HEK293 (cell line): ENCODE measurements around the gene KIF3B.
"Not testable (repeated sequence)": the region's sequence is repeated elsewhere in the genome, so short reads cannot be mapped to it uniquely, and the experiment has no call there.

Experiments
- CTCF ChIA-PET: fragments of 350-600 bp; formaldehyde crosslinking; extraction: SDS; loops from one replicate; lab custom pipeline; 2021; ENCODE audit warnings: antibody characterized with exemption; lab: Yijun Ruan, JAX
- POLR2A ChIA-PET: fragments of 300-600 bp; formaldehyde crosslinking; extraction: SDS; loops from one replicate; lab custom pipeline; 2020; ENCODE audit warnings: antibody characterized with exemption, inconsistent platforms; lab: Yijun Ruan, JAX
- H3K27ac ChIP-seq: fragments of 200-500 bp; sonication (Bioruptor generic); 2 replicates; pipeline ENCODE4 v1.5.1; 2014; ENCODE audit warnings: low read depth, low read length, control low read depth, inconsistent platforms; ENCODE audit errors: extremely low read depth
- H3K36me3 ChIP-seq, 2 experiments: fragments of 200-500 bp in 1 of 2; sonication (Bioruptor generic) in 1 of 2; 1 replicate in 1 of 2; 2 replicates in 1 of 2; pipeline ENCODE4 v1.5.1; 2014 to 2017; ENCODE audit warnings: inconsistent platforms in 2 of 2, low read length in 2 of 2; ENCODE audit not compliant: control insufficient read depth in 2 of 2, insufficient read depth in 1 of 2
- H3K4me1 ChIP-seq: fragments of 200-500 bp; sonication (Bioruptor generic); 2 replicates; pipeline ENCODE4 v1.5.1; 2014; ENCODE audit warnings: mild to moderate bottlenecking, low read length, inconsistent platforms; ENCODE audit not compliant: control insufficient read depth, insufficient read depth
- H3K4me3 ChIP-seq: 2 replicates; pipeline ENCODE4 v1.5.1; 2011; ENCODE audit warnings: low read depth, mild to moderate bottlenecking, control low read depth, low read length, moderate library complexity
- H3K9me3 ChIP-seq: fragments of 200-500 bp; sonication (Bioruptor generic); 2 replicates; pipeline ENCODE4 v1.5.1; 2014; ENCODE audit warnings: low read depth, low read length, inconsistent platforms; ENCODE audit not compliant: control insufficient read depth, insufficient read depth
- BCL11B ChIP-seq: fragments of 450-650 bp; formaldehyde crosslinking; IDR thresholded peaks from 2 replicates; pipeline ENCODE4 v1.5.1; 2016; ENCODE audit warnings: low read depth, missing biosample characterization, missing genetic modification characterization
- ELK4 ChIP-seq: IDR thresholded peaks from 2 replicates; pipeline ENCODE4 v1.6.1; 2011; ENCODE audit warnings: mild to moderate bottlenecking, low read depth, low read length, borderline replicate concordance
- PRDM2 ChIP-seq: fragments of 450-650 bp; formaldehyde crosslinking; IDR thresholded peaks from 2 replicates; pipeline ENCODE4 v1.5.1; 2016; ENCODE audit warnings: missing biosample characterization, missing genetic modification characterization, borderline replicate concordance
- PRDM6 ChIP-seq: fragments of 450-650 bp; formaldehyde crosslinking; IDR thresholded peaks from 2 replicates; pipeline ENCODE4 v1.5.1; 2017; ENCODE audit warnings: missing biosample characterization, missing genetic modification characterization
- ZNF23 ChIP-seq: fragments of 450-650 bp; formaldehyde crosslinking; IDR thresholded peaks from 2 replicates; pipeline ENCODE4 v1.5.1; 2016; ENCODE audit warnings: missing biosample characterization, missing genetic modification characterization, borderline replicate concordance
- ZNF324 ChIP-seq: fragments of 450-650 bp; formaldehyde crosslinking; IDR thresholded peaks from 2 replicates; pipeline ENCODE4 v1.5.1; 2016; ENCODE audit warnings: missing biosample characterization, missing genetic modification characterization
- ZNF473 ChIP-seq: fragments of 450-650 bp; formaldehyde crosslinking; IDR thresholded peaks from 2 replicates; pipeline ENCODE4 v1.5.1; 2017; ENCODE audit warnings: missing biosample characterization, missing genetic modification characterization
- ZNF544 ChIP-seq: fragments of 450-650 bp; formaldehyde crosslinking; IDR thresholded peaks from 2 replicates; pipeline ENCODE4 v1.5.0; 2017; ENCODE audit warnings: missing biosample characterization, missing genetic modification characterization
- ZNF561 ChIP-seq: fragments of 450-650 bp; IDR thresholded peaks from 2 replicates; pipeline ENCODE4 v1.5.1; 2018; ENCODE audit warnings: missing biosample characterization, missing genetic modification characterization, borderline replicate concordance
- ZNF621 ChIP-seq: fragments of 450-650 bp; formaldehyde crosslinking; IDR thresholded peaks from 2 replicates; pipeline ENCODE4 v1.5.1; 2017; ENCODE audit warnings: missing biosample characterization, missing genetic modification characterization
- ZNF624 ChIP-seq: fragments of 450-650 bp; formaldehyde crosslinking; IDR thresholded peaks from 2 replicates; pipeline ENCODE4 v1.5.1; 2017; ENCODE audit warnings: missing biosample characterization, missing genetic modification characterization
- ZNF626 ChIP-seq: fragments of 450-650 bp; sonication (Bioruptor Pico); formaldehyde crosslinking; IDR thresholded peaks from 2 replicates; pipeline ENCODE4 v1.5.1; 2018; ENCODE audit warnings: missing biosample characterization, missing genetic modification characterization, inconsistent platforms
- ZNF654 ChIP-seq: fragments of 450-650 bp; formaldehyde crosslinking; IDR thresholded peaks from 2 replicates; pipeline ENCODE4 v1.5.1; 2016; ENCODE audit warnings: low read depth, missing biosample characterization, missing genetic modification characterization
- ZNF670 ChIP-seq: fragments of 450-650 bp; formaldehyde crosslinking; IDR thresholded peaks from 2 replicates; pipeline ENCODE4 v1.5.1; 2016; ENCODE audit warnings: missing biosample characterization, missing genetic modification characterization, low read depth
- TF ChIP-seq, protein P1 (sequence below): fragments of 450-650 bp; formaldehyde crosslinking; conservative IDR thresholded peaks from 2 replicates; pipeline ENCODE4 v1.5.1; 2016; ENCODE audit warnings: low read depth, missing biosample characterization, missing genetic modification characterization

The KIF3B gene

DNA sequence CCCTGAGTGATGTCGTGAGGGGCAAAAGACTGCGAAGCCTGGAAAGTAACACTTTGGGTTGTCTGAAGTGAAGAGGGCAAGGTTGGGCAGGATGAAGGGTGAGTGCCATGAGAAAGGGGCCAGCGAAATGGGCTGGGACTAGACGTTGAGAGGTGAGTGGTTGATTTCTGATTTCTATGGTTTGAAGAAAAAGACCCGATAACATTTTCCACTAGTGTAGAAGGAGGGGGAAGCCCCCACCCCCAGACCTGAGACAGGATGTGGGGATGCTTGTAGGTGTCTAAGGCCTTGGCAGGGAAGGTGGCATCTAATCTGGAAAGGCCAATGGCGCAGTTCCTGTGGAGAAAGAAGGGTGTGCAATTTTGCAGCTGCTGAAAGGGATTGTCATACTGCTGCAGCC is 25.3 kb upstream of the KIF3B start:
- TF ChIP-seq ZNF624 (tag by site-specific recombination) (no peak), ZNF324 (tag by site-specific recombination) (no peak), ZNF654 (tag by site-specific recombination) (no peak), PRDM6 (no peak), ZNF23 (tag by site-specific recombination) (no peak)
- TF ChIP-seq, protein P1, sequence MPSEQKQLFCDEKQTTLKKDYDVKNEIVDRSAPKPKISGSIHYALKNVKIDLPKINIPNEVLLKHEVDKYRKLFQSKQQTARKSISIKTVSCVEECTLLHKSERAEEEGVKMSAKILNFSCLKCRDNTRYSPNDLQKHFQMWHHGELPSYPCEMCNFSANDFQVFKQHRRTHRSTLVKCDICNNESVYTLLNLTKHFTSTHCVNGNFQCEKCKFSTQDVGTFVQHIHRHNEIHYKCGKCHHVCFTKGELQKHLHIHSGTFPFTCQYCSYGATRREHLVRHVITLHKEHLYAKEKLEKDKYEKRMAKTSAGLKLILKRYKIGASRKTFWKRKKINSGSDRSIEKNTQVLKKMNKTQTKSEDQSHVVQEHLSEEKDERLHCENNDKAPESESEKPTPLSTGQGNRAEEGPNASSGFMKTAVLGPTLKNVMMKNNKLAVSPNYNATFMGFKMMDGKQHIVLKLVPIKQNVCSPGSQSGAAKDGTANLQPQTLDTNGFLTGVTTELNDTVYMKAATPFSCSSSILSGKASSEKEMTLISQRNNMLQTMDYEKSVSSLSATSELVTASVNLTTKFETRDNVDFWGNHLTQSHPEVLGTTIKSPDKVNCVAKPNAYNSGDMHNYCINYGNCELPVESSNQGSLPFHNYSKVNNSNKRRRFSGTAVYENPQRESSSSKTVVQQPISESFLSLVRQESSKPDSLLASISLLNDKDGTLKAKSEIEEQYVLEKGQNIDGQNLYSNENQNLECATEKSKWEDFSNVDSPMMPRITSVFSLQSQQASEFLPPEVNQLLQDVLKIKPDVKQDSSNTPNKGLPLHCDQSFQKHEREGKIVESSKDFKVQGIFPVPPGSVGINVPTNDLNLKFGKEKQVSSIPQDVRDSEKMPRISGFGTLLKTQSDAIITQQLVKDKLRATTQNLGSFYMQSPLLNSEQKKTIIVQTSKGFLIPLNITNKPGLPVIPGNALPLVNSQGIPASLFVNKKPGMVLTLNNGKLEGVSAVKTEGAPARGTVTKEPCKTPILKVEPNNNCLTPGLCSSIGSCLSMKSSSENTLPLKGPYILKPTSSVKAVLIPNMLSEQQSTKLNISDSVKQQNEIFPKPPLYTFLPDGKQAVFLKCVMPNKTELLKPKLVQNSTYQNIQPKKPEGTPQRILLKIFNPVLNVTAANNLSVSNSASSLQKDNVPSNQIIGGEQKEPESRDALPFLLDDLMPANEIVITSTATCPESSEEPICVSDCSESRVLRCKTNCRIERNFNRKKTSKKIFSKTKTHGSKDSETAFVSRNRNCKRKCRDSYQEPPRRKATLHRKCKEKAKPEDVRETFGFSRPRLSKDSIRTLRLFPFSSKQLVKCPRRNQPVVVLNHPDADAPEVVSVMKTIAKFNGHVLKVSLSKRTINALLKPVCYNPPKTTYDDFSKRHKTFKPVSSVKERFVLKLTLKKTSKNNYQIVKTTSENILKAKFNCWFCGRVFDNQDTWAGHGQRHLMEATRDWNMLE (tag by site-specific recombination) = no peak
- no peaks in the 10 kb centered on the region for H3K9me3 ChIP-seq
- no peaks in the 10 kb centered on the region for H3K4me1 ChIP-seq
- CTCF ChIA-PET = interaction anchor here (0.9 kb wide), 1 partner anchor 40 kb away, joined by 3 read pairs; no protein-coding TSS in a partner anchor
- H3K4me3 ChIP-seq = no peak overlapping the region
- POLR2A ChIA-PET = no interaction called here
- no peak overlapping the region for H3K27ac ChIP-seq
- no peaks in the 10 kb centered on the region for H3K36me3 ChIP-seq

GRCh38 chr20:32260973-32261372 is 16.5 kb upstream of the KIF3B start:
- H3K36me3 ChIP-seq, H3K4me1 ChIP-seq, POLR2A ChIA-PET, H3K27ac ChIP-seq, CTCF ChIA-PET, H3K4me3 ChIP-seq, H3K9me3 ChIP-seq: not testable (repeated sequence)

GRCh38 chr20:32261644-32262043 is 15.8 kb upstream of the KIF3B start:
- CTCF ChIA-PET = no interaction called here

GRCh38 chr20:32263398-32263954 is 14.0 kb upstream of the KIF3B start:
- no peak overlapping the region for H3K4me3 ChIP-seq
- H3K4me1 ChIP-seq = no peaks in the 10 kb centered on the region
- ChIA-PET CTCF (interaction anchor here (1.3 kb wide), 1 partner anchor 194 kb away, joined by 4 read pairs; no protein-coding TSS in a partner anchor), POLR2A (no interaction called here)
- H3K27ac ChIP-seq = no peak overlapping the region
- no peaks in the 10 kb centered on the region for H3K36me3 ChIP-seq
- no peaks in the 10 kb centered on the region for H3K9me3 ChIP-seq
- TF ChIP-seq ZNF561 (tag by site-specific recombination) (no peak), ZNF544 (no peak), ZNF626 (tag by site-specific recombination) (no peak), ZNF473 (no peak), ZNF621 (tag by site-specific recombination) (no peak), PRDM2 (tag by site-specific recombination) (no peak), ELK4 (no peak)

More at GRCh38 chr20:32261644-32262043, 15.8 kb upstream of the KIF3B start:
- no peak for TF ChIP-seq ZNF670 (tag by site-specific recombination)
- TF ChIP-seq BCL11B (tag by site-specific recombination) = no peak
- no peak overlapping the region for H3K27ac ChIP-seq
- H3K9me3 ChIP-seq = no peaks in the 10 kb centered on the region
- no peaks in the 10 kb centered on the region for H3K36me3 ChIP-seq
- POLR2A ChIA-PET = no interaction called here
- no peak overlapping the region for H3K4me3 ChIP-seq
- no peaks in the 10 kb centered on the region for H3K4me1 ChIP-seq
